Measurements from ENCODE around the gene CDCA7.

DNA sequence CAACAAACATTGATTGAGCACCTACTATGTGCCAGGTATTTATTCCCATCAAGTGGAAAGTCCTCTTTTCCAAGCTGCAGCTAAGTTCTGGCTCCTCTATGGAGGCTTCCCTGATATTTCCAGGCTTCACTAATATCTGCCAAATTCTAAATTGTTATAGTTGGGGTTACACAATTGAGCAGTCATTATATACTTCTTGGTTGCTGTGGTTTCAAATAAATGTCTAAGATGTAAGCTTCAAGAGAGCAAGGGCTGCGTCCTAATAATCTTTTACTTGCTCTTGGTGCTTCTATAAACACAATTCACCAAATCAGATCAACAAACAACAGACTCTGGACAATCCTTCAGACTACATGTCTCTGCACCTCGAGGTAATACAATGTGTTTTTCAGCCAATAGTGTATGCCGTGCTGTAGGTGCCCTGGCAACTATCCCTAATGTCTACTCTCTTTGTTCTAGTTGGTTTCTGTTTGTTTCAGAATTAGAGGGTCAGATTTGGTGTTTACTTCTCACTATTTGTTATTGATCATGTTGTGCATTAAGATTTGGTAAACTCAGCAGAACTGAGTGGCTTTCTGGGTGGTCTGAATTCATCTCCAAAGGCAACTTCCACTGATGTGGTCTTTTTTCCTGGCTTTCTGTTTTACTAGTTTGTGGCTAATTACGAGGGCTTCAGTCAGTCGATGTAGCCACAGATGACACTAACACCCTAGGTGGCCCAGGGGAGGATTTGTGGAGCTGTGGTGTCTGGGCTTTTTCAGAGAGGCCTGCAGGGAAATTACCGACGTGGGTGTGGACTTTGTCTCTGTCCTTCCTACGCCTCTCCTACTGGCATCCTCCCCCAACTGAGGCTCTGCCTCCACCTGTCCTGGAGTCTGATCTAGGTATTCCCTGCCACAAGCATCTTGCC, 50.4 kb downstream of the CDCA7 start:
- no peak for TF ChIP-seq EZH2 (IDR thresholded peaks at IDR 0.05; ENCODE audit: low read length, unreplicated experiment)
- TF ChIP-seq, protein P1, sequence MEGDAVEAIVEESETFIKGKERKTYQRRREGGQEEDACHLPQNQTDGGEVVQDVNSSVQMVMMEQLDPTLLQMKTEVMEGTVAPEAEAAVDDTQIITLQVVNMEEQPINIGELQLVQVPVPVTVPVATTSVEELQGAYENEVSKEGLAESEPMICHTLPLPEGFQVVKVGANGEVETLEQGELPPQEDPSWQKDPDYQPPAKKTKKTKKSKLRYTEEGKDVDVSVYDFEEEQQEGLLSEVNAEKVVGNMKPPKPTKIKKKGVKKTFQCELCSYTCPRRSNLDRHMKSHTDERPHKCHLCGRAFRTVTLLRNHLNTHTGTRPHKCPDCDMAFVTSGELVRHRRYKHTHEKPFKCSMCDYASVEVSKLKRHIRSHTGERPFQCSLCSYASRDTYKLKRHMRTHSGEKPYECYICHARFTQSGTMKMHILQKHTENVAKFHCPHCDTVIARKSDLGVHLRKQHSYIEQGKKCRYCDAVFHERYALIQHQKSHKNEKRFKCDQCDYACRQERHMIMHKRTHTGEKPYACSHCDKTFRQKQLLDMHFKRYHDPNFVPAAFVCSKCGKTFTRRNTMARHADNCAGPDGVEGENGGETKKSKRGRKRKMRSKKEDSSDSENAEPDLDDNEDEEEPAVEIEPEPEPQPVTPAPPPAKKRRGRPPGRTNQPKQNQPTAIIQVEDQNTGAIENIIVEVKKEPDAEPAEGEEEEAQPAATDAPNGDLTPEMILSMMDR (conservative IDR thresholded peaks at IDR 0.05; ENCODE audit: low read depth, low read length): no peak
- TF ChIP-seq EZH2phosphoT487 (IDR thresholded peaks at IDR 0.05; ENCODE audit: borderline replicate concordance, low read length): no peak

Data from PC-3 (cell line).